ENCODE measurements around the gene ERGIC3. TPM values are rescaled to one million over a fixed set of nuclear protein-coding genes. Genes with fewer than 3 reads are reported as not detected.
A peak's percentile ranks its signal among the peaks of the same experiment; 100 is the strongest.

ERGIC3 gene
- total RNA-seq, 2 donors from 2014 or later = 120 to 136 TPM

DNA sequence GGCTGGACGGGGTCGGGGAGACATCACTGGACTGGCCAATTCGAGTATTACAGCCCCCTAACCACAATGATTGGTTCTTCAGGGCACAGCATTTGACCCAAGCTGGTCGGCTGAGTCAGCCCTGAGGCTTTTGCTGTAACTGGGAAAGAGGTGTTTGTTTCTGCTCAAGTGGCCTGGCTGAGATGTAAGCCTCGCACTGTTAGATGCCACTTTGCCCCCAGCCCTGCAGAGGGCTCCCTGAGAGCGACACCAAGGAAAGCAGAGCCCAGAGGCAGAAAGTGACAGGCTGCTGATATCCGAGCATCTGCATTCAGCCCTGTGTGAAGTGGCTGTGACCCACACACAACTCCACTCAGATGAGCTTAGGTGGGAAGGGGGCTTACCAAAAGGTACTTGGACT lies 19.4 kb downstream of the ERGIC3 start:
- no peak for TF ChIP-seq POLR2A (IDR thresholded peaks at IDR 0.05)
- TF ChIP-seq, protein P1, sequence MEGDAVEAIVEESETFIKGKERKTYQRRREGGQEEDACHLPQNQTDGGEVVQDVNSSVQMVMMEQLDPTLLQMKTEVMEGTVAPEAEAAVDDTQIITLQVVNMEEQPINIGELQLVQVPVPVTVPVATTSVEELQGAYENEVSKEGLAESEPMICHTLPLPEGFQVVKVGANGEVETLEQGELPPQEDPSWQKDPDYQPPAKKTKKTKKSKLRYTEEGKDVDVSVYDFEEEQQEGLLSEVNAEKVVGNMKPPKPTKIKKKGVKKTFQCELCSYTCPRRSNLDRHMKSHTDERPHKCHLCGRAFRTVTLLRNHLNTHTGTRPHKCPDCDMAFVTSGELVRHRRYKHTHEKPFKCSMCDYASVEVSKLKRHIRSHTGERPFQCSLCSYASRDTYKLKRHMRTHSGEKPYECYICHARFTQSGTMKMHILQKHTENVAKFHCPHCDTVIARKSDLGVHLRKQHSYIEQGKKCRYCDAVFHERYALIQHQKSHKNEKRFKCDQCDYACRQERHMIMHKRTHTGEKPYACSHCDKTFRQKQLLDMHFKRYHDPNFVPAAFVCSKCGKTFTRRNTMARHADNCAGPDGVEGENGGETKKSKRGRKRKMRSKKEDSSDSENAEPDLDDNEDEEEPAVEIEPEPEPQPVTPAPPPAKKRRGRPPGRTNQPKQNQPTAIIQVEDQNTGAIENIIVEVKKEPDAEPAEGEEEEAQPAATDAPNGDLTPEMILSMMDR (IDR thresholded peaks at IDR 0.05) = peak in 4 of 7 experiments; percentile 27 to 40 (median 28)
- 13 to 21% methylated on average over 4 to 7 of the region's 7 CpGs for WGBS, 2 donors
- Histone ChIP-seq H3K36me3 (replicated peaks in 1 of 2; ENCODE audit: insufficient read depth in 1 of 2, low read depth in 2 of 2) (peaks cover 0 to 8% of the 10 kb centered on the region in 2 donors), H3K27me3 (no peaks in the 10 kb centered on the region), H3K4me1 (no peaks in the 10 kb centered on the region), H3K9me3 (no peaks in the 10 kb centered on the region), H3K27ac (no peak overlapping the region), H3K4me3 (no peak overlapping the region)
- DNase-seq (peak in 3 of 4 donors; percentile 38 to 51 (median 43)), ATAC-seq (peak; percentile 63)
- intact Hi-C loops (cut with DNase I) = no loop called here

DNA sequence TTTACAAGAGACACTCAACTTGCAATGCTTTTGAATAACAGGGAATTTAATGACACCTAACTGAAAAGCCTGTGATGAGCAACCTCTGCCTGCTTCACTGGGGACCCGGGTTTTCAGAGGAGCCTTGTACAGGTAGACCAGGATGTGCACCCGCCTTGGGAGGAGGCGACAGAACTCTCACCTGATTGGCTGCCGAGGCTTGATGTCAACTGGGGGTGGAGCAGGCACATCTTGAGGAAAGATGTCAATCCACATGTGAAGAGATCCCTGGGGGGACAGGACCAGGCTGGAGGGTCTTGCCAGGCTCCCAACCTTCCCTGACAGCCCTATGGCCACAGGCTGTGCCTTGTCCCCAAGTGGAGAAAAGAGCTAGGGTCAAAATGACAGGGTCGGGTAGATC lies 19.8 kb downstream of the ERGIC3 start:
- WGBS, 2 donors = 20 to 28% methylated on average over 2 to 5 of the region's 5 CpGs
- Histone ChIP-seq H3K27ac (no peak overlapping the region), H3K4me3 (no peak overlapping the region), H3K4me1 (no peaks in the 10 kb centered on the region), H3K36me3 (replicated peaks in 1 of 2; ENCODE audit: insufficient read depth in 1 of 2, low read depth in 2 of 2) (peaks cover 0 to 7% of the 10 kb centered on the region in 2 donors), H3K27me3 (no peaks in the 10 kb centered on the region), H3K9me3 (no peaks in the 10 kb centered on the region)
- no peak for TF ChIP-seq POLR2A (IDR thresholded peaks at IDR 0.05)
- TF ChIP-seq, protein P1 (IDR thresholded peaks at IDR 0.05) = no peak
- intact Hi-C loops (cut with DNase I) = no loop called here
- DNase-seq = no peak
- ATAC-seq = no peak

DNA sequence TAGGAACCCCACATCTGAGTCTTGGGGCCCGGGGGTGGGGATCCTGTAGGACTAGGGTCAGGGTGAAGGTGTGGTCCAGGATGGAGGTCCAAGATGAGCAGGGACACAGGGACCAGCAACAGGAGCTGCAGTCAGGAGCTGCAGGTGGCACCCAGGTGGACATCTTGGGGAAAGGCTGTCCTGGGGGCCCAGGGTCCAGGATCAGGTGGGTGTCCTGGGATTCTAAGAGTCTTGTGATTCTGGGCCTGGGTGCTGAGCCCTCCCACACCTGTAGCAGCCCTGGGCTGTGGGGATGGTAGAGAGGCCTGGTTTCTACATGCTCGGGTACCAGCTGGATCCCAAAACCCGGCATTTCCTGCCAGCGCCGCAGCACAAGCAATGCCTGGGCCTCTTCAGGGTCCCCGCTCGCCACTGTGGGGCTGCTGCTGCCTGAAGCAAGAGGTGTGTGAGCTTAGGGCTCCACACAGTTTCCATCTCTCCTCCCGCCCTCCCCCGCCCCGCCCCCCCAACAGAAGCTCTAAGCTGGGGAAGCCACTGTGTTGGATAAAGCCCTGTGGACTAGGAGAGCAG lies 20.7 kb downstream of the ERGIC3 start:
- ATAC-seq = no peak
- H3K27me3 ChIP-seq = no peaks in the 10 kb centered on the region
- H3K4me3 ChIP-seq = no peak overlapping the region
- no peak for DNase-seq
- H3K4me1 ChIP-seq = no peaks in the 10 kb centered on the region
- no peaks in the 10 kb centered on the region for H3K36me3 ChIP-seq (replicated peaks in 1 of 2; ENCODE audit: insufficient read depth in 1 of 2, low read depth in 2 of 2)
- WGBS, 2 donors = 86 to 89% methylated on average over 1 to 7 of the region's 10 CpGs
- H3K27ac ChIP-seq = no peak overlapping the region
- intact Hi-C loops (cut with DNase I) = no loop called here
- no peaks in the 10 kb centered on the region for H3K9me3 ChIP-seq
- no peak for TF ChIP-seq POLR2A (IDR thresholded peaks at IDR 0.05)
- TF ChIP-seq, protein P1 (IDR thresholded peaks at IDR 0.05) = no peak

DNA sequence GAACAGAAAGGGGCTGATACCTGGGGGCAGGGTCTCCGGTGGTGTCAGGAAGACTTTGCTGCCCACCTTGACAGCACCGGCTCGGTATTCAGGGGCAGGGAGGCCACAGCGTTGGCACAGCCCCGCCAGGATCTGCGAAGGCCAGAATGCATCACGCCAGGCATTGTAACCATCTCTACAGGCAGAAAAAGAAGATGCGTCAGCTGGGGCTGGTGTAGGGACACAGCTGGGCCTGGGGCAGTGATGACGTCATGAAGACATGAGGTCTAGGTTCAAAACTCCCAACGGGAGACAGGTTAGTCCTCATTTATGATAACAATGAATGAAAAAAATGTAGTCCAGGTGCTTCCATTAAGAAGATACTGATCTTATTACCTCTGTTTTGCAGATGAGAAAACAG lies 22.0 kb downstream of the ERGIC3 start:
- DNase-seq = no peak
- ATAC-seq = no peak
- 73 to 84% methylated on average over 4 to 10 of the region's 10 CpGs for WGBS, 2 donors
- Histone ChIP-seq H3K4me3 (no peak overlapping the region), H3K27ac (no peak overlapping the region), H3K27me3 (no peaks in the 10 kb centered on the region), H3K9me3 (no peaks in the 10 kb centered on the region), H3K36me3 (replicated peaks in 1 of 2; ENCODE audit: insufficient read depth in 1 of 2, low read depth in 2 of 2) (no peaks in the 10 kb centered on the region), H3K4me1 (no peaks in the 10 kb centered on the region)
- TF ChIP-seq, protein P1 (IDR thresholded peaks at IDR 0.05) = no peak
- no peak for TF ChIP-seq POLR2A (IDR thresholded peaks at IDR 0.05)
- intact Hi-C loops (cut with DNase I) = no loop called here

DNA sequence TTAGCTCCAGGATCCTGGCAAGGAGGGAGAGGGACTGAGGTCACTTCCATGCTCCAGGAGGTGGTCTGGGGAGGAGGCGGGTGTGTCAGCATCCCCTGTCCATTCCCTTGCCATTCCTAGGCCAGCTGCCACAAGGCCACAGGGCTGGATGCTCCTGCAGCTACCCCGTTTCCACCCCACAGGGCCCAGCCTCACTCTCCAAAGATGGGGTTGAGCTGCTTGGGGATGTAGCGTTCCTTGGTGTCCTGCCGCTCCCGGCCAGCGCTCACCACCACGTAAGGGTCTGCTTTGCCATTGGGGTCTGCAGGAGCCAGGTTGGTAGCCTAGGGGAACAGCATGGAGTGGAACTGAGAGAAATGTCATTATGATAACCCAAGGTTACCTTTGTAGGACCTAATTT lies 23.0 kb downstream of the ERGIC3 start:
- intact Hi-C loops (cut with DNase I) = no loop called here
- H3K27ac ChIP-seq = no peak overlapping the region
- H3K9me3 ChIP-seq = no peaks in the 10 kb centered on the region
- no peak overlapping the region for H3K4me3 ChIP-seq
- TF ChIP-seq POLR2A (IDR thresholded peaks at IDR 0.05) = no peak
- TF ChIP-seq, protein P1 (IDR thresholded peaks at IDR 0.05) = no peak
- no peaks in the 10 kb centered on the region for H3K27me3 ChIP-seq
- no peak for DNase-seq
- 88 to 91% methylated on average over 6 to 7 of the region's 7 CpGs for WGBS, 2 donors
- no peak for ATAC-seq
- no peaks in the 10 kb centered on the region for H3K4me1 ChIP-seq
- H3K36me3 ChIP-seq (replicated peaks in 1 of 2; ENCODE audit: insufficient read depth in 1 of 2, low read depth in 2 of 2) = no peaks in the 10 kb centered on the region
